T-cell (primary cell): ENCODE results near the gene RETREG2. TPM values are rescaled to one million over a fixed set of nuclear protein-coding genes. Genes with fewer than 3 reads are reported as not detected.

Experiments
- ATAC-seq, 4 experiments: fragments of 200-7000 bp in 3 of 4; fragments of 150-1000 bp in 1 of 4; cut with Tn5 transposase; replicated peaks in 1 of 4; 1 replicate in 3 of 4; 2 replicates in 1 of 4; pipeline ENCODE4 v1.10.0; 2021; ENCODE audit warnings: moderate library complexity in 3 of 4, mild to moderate bottlenecking in 2 of 4, moderate number of reproducible peaks in 1 of 4
- CTCF ChIA-PET, 2 donors: fragments of 300-600 bp; sonication (Branson Sonifier 250); formaldehyde crosslinking; loops; one replicate each; lab custom pipeline; 2022; ENCODE audit warnings: antibody characterized with exemption in 2 of 2; lab: Charles Lee
- POLR2A ChIA-PET, 2 donors: fragments of 300-600 bp; sonication (Branson Sonifier 250); formaldehyde crosslinking; loops; one replicate each; lab custom pipeline; 2022; ENCODE audit warnings: antibody characterized with exemption in 2 of 2; lab: Charles Lee
- DNase-seq, 35 experiments: peaks; one replicate each; pipeline versions ENCODE4 v3.0.0 to v3.0.0-alpha.2; 2013 to 2023
- H3K27ac ChIP-seq: one replicate; pipeline ENCODE4 v1.5.1; 2013; ENCODE audit warnings: low read length
- H3K27me3 ChIP-seq, 2 experiments: replicated peaks in 1 of 2; 1 replicate in 1 of 2; 2 replicates in 1 of 2; pipeline versions ENCODE4 v1.6.1 to v1.7.0; 2013; ENCODE audit warnings: low read length in 1 of 2, mixed read lengths in 1 of 2; ENCODE audit not compliant: control insufficient read depth in 2 of 2, insufficient read depth in 2 of 2; ENCODE audit errors: extremely low read depth in 1 of 2
- H3K36me3 ChIP-seq, 2 donors: 1 replicate in 1 of 2; 2 replicates in 1 of 2; pipeline versions ENCODE4 v1.6.1 to v1.7.0; 2013; ENCODE audit warnings: low read length in 1 of 2; ENCODE audit not compliant: control insufficient read depth in 2 of 2, insufficient read depth in 1 of 2; ENCODE audit errors: extremely low read depth in 1 of 2
- H3K4me1 ChIP-seq, 2 experiments: 1 replicate in 1 of 2; 2 replicates in 1 of 2; pipeline versions ENCODE4 v1.6.1 to v1.7.0; 2013; ENCODE audit warnings: low read length in 2 of 2, mixed read lengths in 1 of 2; ENCODE audit not compliant: insufficient read depth in 2 of 2, control insufficient read depth in 1 of 2; ENCODE audit errors: extremely low read depth in 1 of 2
- H3K4me3 ChIP-seq, 2 donors: 1 replicate in 1 of 2; 2 replicates in 1 of 2; pipeline versions ENCODE4 v1.5.1 to v1.7.0; 2013; ENCODE audit warnings: mild to moderate bottlenecking in 2 of 2, low read length in 1 of 2, moderate library complexity in 1 of 2; ENCODE audit not compliant: control insufficient read depth in 1 of 2; ENCODE audit errors: extremely low read depth in 1 of 2
- H3K9me3 ChIP-seq: 2 replicates; pipeline ENCODE4 v1.7.0; 2013
- H3K27ac Mint-ChIP-seq, 2 donors: one replicate each; pipeline ENCODE4 v1.8.0; 2020 to 2021; ENCODE audit warnings: mild to moderate bottlenecking in 2 of 2, mixed read lengths in 2 of 2
- H3K27me3 Mint-ChIP-seq, 2 donors: one replicate each; pipeline ENCODE4 v1.8.0; 2021 to 2022; ENCODE audit warnings: mixed read lengths in 2 of 2
- H3K36me3 Mint-ChIP-seq: one replicate; pipeline ENCODE4 v1.8.0; 2021; ENCODE audit warnings: mixed read lengths
- H3K4me1 Mint-ChIP-seq, 3 donors: one replicate each; pipeline ENCODE4 v1.8.0; 2020 to 2022; ENCODE audit warnings: mixed read lengths in 3 of 3, mild to moderate bottlenecking in 1 of 3
- H3K4me3 Mint-ChIP-seq, 3 donors: one replicate each; pipeline ENCODE4 v1.8.0; 2020 to 2022; ENCODE audit warnings: mild to moderate bottlenecking in 3 of 3, mixed read lengths in 3 of 3, moderate library complexity in 3 of 3
- H3K9me3 Mint-ChIP-seq, 3 donors: one replicate each; pipeline ENCODE4 v1.8.0; 2020 to 2022; ENCODE audit warnings: mixed read lengths in 3 of 3
- WGBS: methylation state at CpG from one replicate; pipeline ENCODE4 v1.1.5; 2013; ENCODE audit warnings: missing lambda C conversion rate; ENCODE audit not compliant: insufficient coverage; 5-methylcytosine and 5-hydroxymethylcytosine counted together
- total RNA-seq, 35 experiments: library from RNA in 6 of 35; stranded (reverse) in 6 of 35; fragments of 120-200 nt in 1 of 35; gene quantifications; one replicate each; pipeline versions ENCODE4 v1.2.1 to v1.2.4 and lab custom pipeline; 2013 to 2026

The RETREG2 gene
- total RNA-seq, 5 donors from 2014 or later (not counting 1 experiment from before 2014, with no cell fraction given): 85.2 to 131 (median 109) TPM

DNA sequence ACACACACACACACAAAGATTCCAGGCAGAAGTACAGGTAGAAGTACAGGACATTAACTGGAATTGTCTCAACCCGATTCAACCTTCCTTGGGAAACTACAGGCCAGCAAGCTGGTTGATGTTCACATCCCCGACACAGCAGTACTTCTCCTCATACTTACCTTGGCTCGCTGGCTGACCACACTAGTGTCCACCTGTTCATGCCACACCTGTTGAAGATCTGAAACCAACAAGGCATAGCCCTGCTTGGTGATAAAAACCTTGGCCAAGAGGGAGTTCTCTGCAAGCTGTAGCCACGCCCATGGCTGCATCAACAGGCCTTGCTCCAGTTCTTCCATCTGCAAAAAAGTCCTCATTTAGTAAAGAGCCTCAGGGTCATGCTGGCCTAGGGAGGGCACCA is 20.1 kb upstream of the RETREG2 start:
- 90% methylated on average over 3 of the region's 4 CpGs for WGBS
- Histone ChIP-seq H3K4me1 (peaks cover 4 to 14% of the 10 kb centered on the region in 2 experiments), H3K4me3 (no peak overlapping the region), H3K36me3 (peaks cover 0 to 26% of the 10 kb centered on the region in 2 donors), H3K27me3 (no peaks in the 10 kb centered on the region), H3K27ac (no peak overlapping the region), H3K9me3 (no peaks in the 10 kb centered on the region)
- Mint-ChIP-seq H3K27me3 (no peaks in the 10 kb centered on the region), H3K4me3 (no peak overlapping the region), H3K36me3 (peaks cover 30% of the 10 kb centered on the region), H3K27ac (no peak overlapping the region), H3K9me3 (no peaks in the 10 kb centered on the region), H3K4me1 (peaks cover 16 to 31% (median 22%) of the 10 kb centered on the region in 3 donors)
- POLR2A ChIA-PET: no interaction called here
- no peak for DNase-seq
- no peak for ATAC-seq
- CTCF ChIA-PET: interaction anchor here (0.6 to 3.0 kb wide), 7 partner anchors 53 to 137 kb away, joined by 3 to 39 read pairs (median 3); no protein-coding TSS in a partner anchor

DNA sequence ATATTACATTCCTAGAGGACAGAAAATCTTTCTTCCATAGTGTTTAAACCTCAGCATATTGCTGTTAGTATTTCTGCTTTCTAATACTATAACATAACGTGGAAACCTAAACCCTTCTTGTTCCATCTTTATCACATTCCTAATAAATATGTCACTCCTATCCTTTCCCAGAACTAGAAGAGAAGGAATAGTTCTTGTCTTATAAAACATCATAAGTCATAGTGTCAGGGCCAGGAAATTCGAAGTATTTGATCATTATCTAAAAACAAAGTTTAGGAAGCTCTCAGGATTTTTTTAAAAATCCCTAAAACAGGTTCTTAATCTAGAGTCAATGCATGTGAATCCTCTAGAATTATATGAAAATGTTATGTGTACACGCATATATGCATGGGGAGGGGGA is 19.5 kb upstream of the RETREG2 start:
- CTCF ChIA-PET: interaction anchor here (0.5 to 3.0 kb wide), 21 partner anchors 17 to 295 kb away, joined by 3 to 39 read pairs (median 4); partner anchors contain the start of genes CNPPD1 (in 2 of the 2), ABCB6 (in 1 of the 2), ANKZF1 (in 1 of the 2) and ATG9A (in 1 of the 2)
- no peak overlapping the region for H3K27ac Mint-ChIP-seq
- WGBS: no CpG with 5 or more reads among the region's 3 CpGs

DNA sequence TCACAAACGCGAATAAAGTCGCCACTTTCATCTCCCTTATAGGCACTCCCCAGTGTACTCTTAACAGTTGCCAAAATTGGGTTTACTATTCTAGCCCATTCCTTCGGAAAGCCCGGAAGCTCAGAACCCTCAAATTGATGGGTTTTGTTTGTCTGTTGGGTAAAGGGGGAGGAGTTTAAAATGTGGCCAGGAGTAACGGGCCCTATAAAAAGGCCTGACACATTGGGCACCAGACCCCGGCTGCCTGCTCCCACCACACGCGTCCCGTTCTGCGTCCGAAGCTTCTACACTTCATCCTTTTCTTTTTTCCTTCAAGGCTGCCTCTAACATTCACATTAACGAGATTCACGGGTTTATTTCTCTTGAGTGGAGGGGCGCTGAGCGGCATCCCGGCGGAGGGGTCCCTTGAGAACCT is 18.3 kb upstream of the RETREG2 start:
- Mint-ChIP-seq H3K4me3 (peak overlapping the region; percentile 86 to 94 (median 88)), H3K27ac (peak overlapping the region; percentile 95 to 97), H3K27me3 (no peaks in the 10 kb centered on the region), H3K4me1 (peaks cover 16 to 31% (median 22%) of the 10 kb centered on the region in 3 donors), H3K36me3 (peaks cover 19% of the 10 kb centered on the region), H3K9me3 (no peaks in the 10 kb centered on the region)
- 33% methylated on average over 10 of the region's 18 CpGs for WGBS
- no peaks in the 10 kb centered on the region for H3K27me3 ChIP-seq
- peaks cover 0 to 19% of the 10 kb centered on the region in 2 donors for H3K36me3 ChIP-seq
- H3K4me1 ChIP-seq: peaks cover 4 to 14% of the 10 kb centered on the region in 2 experiments
- ATAC-seq (no peak), DNase-seq (no peak)
- peak overlapping the region; percentile 65 to 85 for H3K4me3 ChIP-seq
- ChIA-PET POLR2A (interaction anchor here (0.6 to 0.8 kb wide), 3 partner anchors 48 to 69 kb away, joined by 3 read pairs; no protein-coding TSS in a partner anchor), CTCF (interaction anchor here (0.7 to 3.0 kb wide), 18 partner anchors 10 to 304 kb away, joined by 3 to 39 read pairs (median 6); partner anchors contain the start of genes CNPPD1 (in 2 of the 2), ANKZF1 (in 1 of the 2), ATG9A (in 1 of the 2) and DNAJB2 (in 1 of the 2))
- H3K27ac ChIP-seq: peak overlapping the region; percentile 68
- no peaks in the 10 kb centered on the region for H3K9me3 ChIP-seq

More for the DNA sequence above, 19.5 kb upstream of the RETREG2 start:
- Histone ChIP-seq H3K9me3 (no peaks in the 10 kb centered on the region), H3K4me1 (peaks cover 4 to 14% of the 10 kb centered on the region in 2 experiments), H3K27me3 (no peaks in the 10 kb centered on the region), H3K27ac (no peak overlapping the region), H3K4me3 (no peak overlapping the region), H3K36me3 (peaks cover 0 to 25% of the 10 kb centered on the region in 2 donors)
- Mint-ChIP-seq H3K4me1 (peaks cover 16 to 31% (median 22%) of the 10 kb centered on the region in 3 donors), H3K36me3 (peaks cover 24% of the 10 kb centered on the region), H3K4me3 (no peak overlapping the region), H3K27me3 (no peaks in the 10 kb centered on the region), H3K9me3 (no peaks in the 10 kb centered on the region)
- no peak for DNase-seq
- POLR2A ChIA-PET: interaction anchor here in 1 of 2 donors (0.6 kb wide), 1 partner anchor 46 kb away, joined by 5 read pairs; no protein-coding TSS in a partner anchor
- ATAC-seq: no peak

DNA sequence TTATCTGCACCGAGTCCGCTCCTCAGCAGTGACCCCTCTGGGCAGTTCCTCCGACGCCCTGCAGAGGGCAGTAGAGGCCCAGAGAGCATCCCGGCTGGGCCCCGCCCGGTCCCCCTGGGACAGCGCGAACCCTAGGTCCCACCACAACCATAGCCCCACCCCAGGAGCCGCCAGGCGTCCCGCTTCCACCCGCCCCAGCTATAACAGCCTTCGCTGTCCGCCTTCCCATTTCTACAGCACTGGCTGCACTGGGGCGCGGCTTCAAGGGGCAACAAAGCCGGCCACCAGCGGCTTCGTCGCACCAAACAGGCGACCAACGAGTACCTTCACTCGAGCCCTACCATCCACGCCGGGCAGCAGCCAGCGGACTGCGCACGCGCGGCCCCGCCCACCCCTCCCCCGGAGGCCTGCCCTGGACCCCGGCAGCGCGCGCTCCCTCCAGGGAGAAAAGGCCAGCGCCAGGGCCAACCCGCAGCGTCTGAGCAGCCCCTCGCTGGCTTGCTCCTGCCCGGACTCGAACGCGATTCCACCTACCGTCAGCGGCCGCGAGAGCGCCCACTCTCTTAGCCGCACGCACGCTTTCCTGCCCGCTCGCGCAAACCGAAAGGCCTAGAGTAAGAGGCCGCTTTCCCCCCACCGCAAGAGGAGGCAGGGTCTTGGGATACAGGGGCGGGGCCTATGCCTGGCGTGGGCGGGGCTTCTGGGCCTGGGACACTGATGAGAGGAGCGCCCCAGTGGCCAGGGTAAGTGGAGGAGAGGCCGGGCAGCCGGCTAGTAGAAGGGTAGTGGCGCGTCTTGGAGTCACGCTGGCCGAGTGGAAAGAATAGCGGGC is 17.7 kb upstream of the RETREG2 start, which contains the start of gene NHEJ1:
NHEJ1 (minus strand) TSS at position 630 of the 832 bp plus-strand sequence. CDS start 2,453 bp downstream, outside the sequence.
- peak within 1 kb of the TSS; percentile 95 to 97 for H3K27ac Mint-ChIP-seq
- H3K4me3 ChIP-seq: peak within 1 kb of the TSS; percentile 65 to 85
- peaks cover 19% of the 10 kb centered on the region for H3K36me3 Mint-ChIP-seq
- H3K27me3 Mint-ChIP-seq: no peaks in the 10 kb centered on the region
- DNase-seq (peak; percentile 74 to 95 (median 86)), ATAC-seq (peak; percentile 85 to 93 (median 86))
- CTCF ChIA-PET: interaction anchor here (0.6 to 3.0 kb wide), 15 partner anchors 10 to 385 kb away, joined by 3 to 39 read pairs (median 7); partner anchors contain the start of genes CNPPD1 (in 2 of the 2), DNAJB2 (in 1 of the 2), GLB1L (in 1 of the 2) and SLC23A3 (in 1 of the 2)
- no peaks in the 10 kb centered on the region for H3K9me3 Mint-ChIP-seq
- peak within 1 kb of the TSS; percentile 86 to 94 (median 88) for H3K4me3 Mint-ChIP-seq
- H3K36me3 ChIP-seq: peaks cover 0 to 19% of the 10 kb centered on the region in 2 donors
- H3K4me1 Mint-ChIP-seq: peaks cover 16 to 31% (median 22%) of the 10 kb centered on the region in 3 donors
- WGBS: under 1% methylated on average over 58 of the region's 70 CpGs
- H3K9me3 ChIP-seq: no peaks in the 10 kb centered on the region
- H3K27me3 ChIP-seq: no peaks in the 10 kb centered on the region
- H3K4me1 ChIP-seq: peaks cover 4 to 14% of the 10 kb centered on the region in 2 experiments
- POLR2A ChIA-PET: interaction anchor here in 1 of 2 donors (0.6 to 0.8 kb wide), 2 partner anchors 50 to 68 kb away, joined by 3 read pairs; no protein-coding TSS in a partner anchor
- peak within 1 kb of the TSS; percentile 68 for H3K27ac ChIP-seq

DNA sequence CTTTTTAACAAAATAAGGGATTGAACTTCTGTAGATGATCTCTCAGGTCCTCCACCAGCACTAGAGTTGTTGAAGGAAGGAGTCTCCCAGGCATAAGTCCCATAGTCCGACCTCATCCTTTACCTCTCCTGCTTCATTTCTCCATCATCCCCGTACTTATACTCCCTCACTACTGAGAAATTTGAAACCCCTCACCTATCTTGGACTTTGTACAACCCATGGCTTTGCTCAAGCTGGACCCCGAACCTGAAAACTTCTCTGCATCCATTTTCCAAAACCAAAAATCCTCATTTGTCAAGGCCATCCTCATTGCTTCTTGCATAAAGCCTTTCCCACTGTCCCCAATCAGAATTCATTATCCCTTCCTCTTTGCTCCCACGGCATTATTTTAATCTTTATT is 17.0 kb upstream of the RETREG2 start:
- Histone ChIP-seq H3K27ac (peak overlapping the region; percentile 68), H3K36me3 (peaks cover 0 to 19% of the 10 kb centered on the region in 2 donors), H3K27me3 (no peaks in the 10 kb centered on the region), H3K4me3 (peak overlapping the region; percentile 65 to 85), H3K4me1 (peaks cover 4 to 14% of the 10 kb centered on the region in 2 experiments), H3K9me3 (no peaks in the 10 kb centered on the region)
- ChIA-PET POLR2A (no interaction called here), CTCF (no interaction called here)
- H3K27ac Mint-ChIP-seq: peak overlapping the region; percentile 95 to 97
- 87% methylated on average over 4 of the region's 4 CpGs for WGBS
- peaks cover 16 to 31% (median 22%) of the 10 kb centered on the region in 3 donors for H3K4me1 Mint-ChIP-seq
- peak overlapping the region; percentile 86 to 94 (median 88) for H3K4me3 Mint-ChIP-seq
- DNase-seq: no peak
- peaks cover 19% of the 10 kb centered on the region for H3K36me3 Mint-ChIP-seq
- no peaks in the 10 kb centered on the region for H3K27me3 Mint-ChIP-seq
- H3K9me3 Mint-ChIP-seq: no peaks in the 10 kb centered on the region
- ATAC-seq: no peak
